T-cell (primary cell): Measurements from ENCODE around the gene ABCG1. TPM values are rescaled to one million over a fixed set of nuclear protein-coding genes. Genes with fewer than 3 reads are reported as not detected.

Experiments used
- ATAC-seq, 4 experiments: fragments of 200-7000 bp in 3 of 4; fragments of 150-1000 bp in 1 of 4; cut with Tn5 transposase; replicated peaks in 1 of 4; 1 replicate in 3 of 4; 2 replicates in 1 of 4; pipeline ENCODE4 v1.10.0; 2021; ENCODE audit warnings: moderate library complexity in 3 of 4, mild to moderate bottlenecking in 2 of 4, moderate number of reproducible peaks in 1 of 4
- CTCF ChIA-PET, 2 donors: fragments of 300-600 bp; sonication (Branson Sonifier 250); formaldehyde crosslinking; loops; one replicate each; lab custom pipeline; 2022; ENCODE audit warnings: antibody characterized with exemption in 2 of 2; lab: Charles Lee
- POLR2A ChIA-PET, 2 donors: fragments of 300-600 bp; sonication (Branson Sonifier 250); formaldehyde crosslinking; loops; one replicate each; lab custom pipeline; 2022; ENCODE audit warnings: antibody characterized with exemption in 2 of 2; lab: Charles Lee
- DNase-seq, 35 experiments: peaks; one replicate each; pipeline versions ENCODE4 v3.0.0 to v3.0.0-alpha.2; 2013 to 2023
- H3K27ac ChIP-seq: one replicate; pipeline ENCODE4 v1.5.1; 2013; ENCODE audit warnings: low read length
- H3K27me3 ChIP-seq, 2 experiments: replicated peaks in 1 of 2; 1 replicate in 1 of 2; 2 replicates in 1 of 2; pipeline versions ENCODE4 v1.6.1 to v1.7.0; 2013; ENCODE audit warnings: low read length in 1 of 2, mixed read lengths in 1 of 2; ENCODE audit not compliant: control insufficient read depth in 2 of 2, insufficient read depth in 2 of 2; ENCODE audit errors: extremely low read depth in 1 of 2
- H3K36me3 ChIP-seq, 2 donors: 1 replicate in 1 of 2; 2 replicates in 1 of 2; pipeline versions ENCODE4 v1.6.1 to v1.7.0; 2013; ENCODE audit warnings: low read length in 1 of 2; ENCODE audit not compliant: control insufficient read depth in 2 of 2, insufficient read depth in 1 of 2; ENCODE audit errors: extremely low read depth in 1 of 2
- H3K4me1 ChIP-seq, 2 experiments: 1 replicate in 1 of 2; 2 replicates in 1 of 2; pipeline versions ENCODE4 v1.6.1 to v1.7.0; 2013; ENCODE audit warnings: low read length in 2 of 2, mixed read lengths in 1 of 2; ENCODE audit not compliant: insufficient read depth in 2 of 2, control insufficient read depth in 1 of 2; ENCODE audit errors: extremely low read depth in 1 of 2
- H3K4me3 ChIP-seq, 2 donors: 1 replicate in 1 of 2; 2 replicates in 1 of 2; pipeline versions ENCODE4 v1.5.1 to v1.7.0; 2013; ENCODE audit warnings: mild to moderate bottlenecking in 2 of 2, low read length in 1 of 2, moderate library complexity in 1 of 2; ENCODE audit not compliant: control insufficient read depth in 1 of 2; ENCODE audit errors: extremely low read depth in 1 of 2
- H3K9me3 ChIP-seq: 2 replicates; pipeline ENCODE4 v1.7.0; 2013
- H3K27ac Mint-ChIP-seq, 2 donors: one replicate each; pipeline ENCODE4 v1.8.0; 2020 to 2021; ENCODE audit warnings: mild to moderate bottlenecking in 2 of 2, mixed read lengths in 2 of 2
- H3K27me3 Mint-ChIP-seq, 2 donors: one replicate each; pipeline ENCODE4 v1.8.0; 2021 to 2022; ENCODE audit warnings: mixed read lengths in 2 of 2
- H3K36me3 Mint-ChIP-seq: one replicate; pipeline ENCODE4 v1.8.0; 2021; ENCODE audit warnings: mixed read lengths
- H3K4me1 Mint-ChIP-seq, 3 donors: one replicate each; pipeline ENCODE4 v1.8.0; 2020 to 2022; ENCODE audit warnings: mixed read lengths in 3 of 3, mild to moderate bottlenecking in 1 of 3
- H3K4me3 Mint-ChIP-seq, 3 donors: one replicate each; pipeline ENCODE4 v1.8.0; 2020 to 2022; ENCODE audit warnings: mild to moderate bottlenecking in 3 of 3, mixed read lengths in 3 of 3, moderate library complexity in 3 of 3
- H3K9me3 Mint-ChIP-seq, 3 donors: one replicate each; pipeline ENCODE4 v1.8.0; 2020 to 2022; ENCODE audit warnings: mixed read lengths in 3 of 3
- WGBS: methylation state at CpG from one replicate; pipeline ENCODE4 v1.1.5; 2013; ENCODE audit warnings: missing lambda C conversion rate; ENCODE audit not compliant: insufficient coverage; 5-methylcytosine and 5-hydroxymethylcytosine counted together
- total RNA-seq, 35 experiments: library from RNA in 6 of 35; stranded (reverse) in 6 of 35; fragments of 120-200 nt in 1 of 35; gene quantifications; one replicate each; pipeline versions ENCODE4 v1.2.1 to v1.2.4 and lab custom pipeline; 2013 to 2026

The ABCG1 gene
- total RNA-seq, 5 donors from 2014 or later (not counting 1 experiment from before 2014, with no cell fraction given) = 4.1 to 51.1 (median 6.2) TPM

GRCh38 chr21:42304556-42305454 lies 85.9 kb downstream of the ABCG1 start:
- H3K4me3 Mint-ChIP-seq = no peak overlapping the region
- ChIA-PET CTCF (no interaction called here), POLR2A (no interaction called here)
- no peaks in the 10 kb centered on the region for H3K9me3 Mint-ChIP-seq
- no peak for DNase-seq
- no peak overlapping the region for H3K27ac Mint-ChIP-seq
- peaks cover 3 to 14% of the 10 kb centered on the region in 2 experiments for H3K4me1 ChIP-seq
- no peak overlapping the region for H3K27ac ChIP-seq
- H3K27me3 Mint-ChIP-seq = peaks cover 0 to 7% of the 10 kb centered on the region in 2 donors
- H3K27me3 ChIP-seq = peaks cover 0 to 40% of the 10 kb centered on the region in 2 experiments
- H3K36me3 ChIP-seq = no peaks in the 10 kb centered on the region
- H3K36me3 Mint-ChIP-seq = no peaks in the 10 kb centered on the region
- H3K4me3 ChIP-seq = no peak overlapping the region
- H3K4me1 Mint-ChIP-seq = peaks cover 0 to 13% (median 12%) of the 10 kb centered on the region in 3 donors
- ATAC-seq = no peak
- H3K9me3 ChIP-seq = no peaks in the 10 kb centered on the region
- 91% methylated on average over 10 of the region's 22 CpGs for WGBS

GRCh38 chr21:42305707-42306147 lies 86.8 kb downstream of the ABCG1 start:
- 96% methylated on average over 33 of the region's 33 CpGs for WGBS
- peaks cover 0 to 17% of the 10 kb centered on the region in 2 experiments for H3K4me1 ChIP-seq
- ChIA-PET CTCF (no interaction called here), POLR2A (no interaction called here)
- no peaks in the 10 kb centered on the region for H3K36me3 Mint-ChIP-seq
- DNase-seq = no peak
- H3K9me3 ChIP-seq = no peaks in the 10 kb centered on the region
- no peak overlapping the region for H3K4me3 ChIP-seq
- no peak for ATAC-seq
- H3K27ac Mint-ChIP-seq = no peak overlapping the region
- H3K27me3 ChIP-seq = peaks cover 0 to 47% of the 10 kb centered on the region in 2 experiments
- no peak overlapping the region for H3K27ac ChIP-seq
- peaks cover 0 to 11% (median 10%) of the 10 kb centered on the region in 3 donors for H3K4me1 Mint-ChIP-seq
- peaks cover 0 to 7% of the 10 kb centered on the region in 2 donors for H3K27me3 Mint-ChIP-seq
- H3K36me3 ChIP-seq = no peaks in the 10 kb centered on the region
- no peak overlapping the region for H3K4me3 Mint-ChIP-seq
- no peaks in the 10 kb centered on the region for H3K9me3 Mint-ChIP-seq

GRCh38 chr21:42306366-42307035 lies 87.6 kb downstream of the ABCG1 start:
- Histone ChIP-seq H3K27me3 (peaks cover 0 to 47% of the 10 kb centered on the region in 2 experiments), H3K4me1 (peaks cover 0 to 17% of the 10 kb centered on the region in 2 experiments), H3K4me3 (no peak overlapping the region), H3K9me3 (no peaks in the 10 kb centered on the region), H3K36me3 (no peaks in the 10 kb centered on the region), H3K27ac (no peak overlapping the region)
- ATAC-seq = no peak
- ChIA-PET CTCF (no interaction called here), POLR2A (no interaction called here)
- Mint-ChIP-seq H3K9me3 (no peaks in the 10 kb centered on the region), H3K4me1 (peaks cover 0 to 11% (median 10%) of the 10 kb centered on the region in 3 donors), H3K27me3 (peaks cover 0 to 7% of the 10 kb centered on the region in 2 donors), H3K36me3 (no peaks in the 10 kb centered on the region), H3K27ac (no peak overlapping the region), H3K4me3 (no peak overlapping the region)
- DNase-seq = no peak
- WGBS = 41% methylated on average over 17 of the region's 17 CpGs

GRCh38 chr21:42307106-42307505 lies 88.2 kb downstream of the ABCG1 start:
- POLR2A ChIA-PET = no interaction called here
- H3K36me3 ChIP-seq = no peaks in the 10 kb centered on the region
- no peak overlapping the region for H3K27ac ChIP-seq
- Mint-ChIP-seq H3K9me3 (no peaks in the 10 kb centered on the region), H3K27ac (no peak overlapping the region), H3K4me3 (no peak overlapping the region), H3K27me3 (peaks cover 0 to 7% of the 10 kb centered on the region in 2 donors), H3K36me3 (no peaks in the 10 kb centered on the region), H3K4me1 (peaks cover 0 to 11% (median 10%) of the 10 kb centered on the region in 3 donors)
- no peaks in the 10 kb centered on the region for H3K9me3 ChIP-seq
- CTCF ChIA-PET = no interaction called here
- H3K27me3 ChIP-seq = peaks cover 0 to 47% of the 10 kb centered on the region in 2 experiments
- H3K4me3 ChIP-seq = no peak overlapping the region
- WGBS = 41% methylated on average over 4 of the region's 5 CpGs
- peaks cover 0 to 17% of the 10 kb centered on the region in 2 experiments for H3K4me1 ChIP-seq
- ATAC-seq (no peak), DNase-seq (no peak)

GRCh38 chr21:42308161-42308913 lies 89.4 kb downstream of the ABCG1 start:
- no peaks in the 10 kb centered on the region for H3K36me3 Mint-ChIP-seq
- no peak overlapping the region for H3K4me3 ChIP-seq
- POLR2A ChIA-PET = no interaction called here
- no peaks in the 10 kb centered on the region for H3K36me3 ChIP-seq
- no peak for DNase-seq
- peaks cover 0 to 47% of the 10 kb centered on the region in 2 experiments for H3K27me3 ChIP-seq
- peaks cover 0 to 11% (median 10%) of the 10 kb centered on the region in 3 donors for H3K4me1 Mint-ChIP-seq
- 81% methylated on average over 4 of the region's 17 CpGs for WGBS
- CTCF ChIA-PET = no interaction called here
- peaks cover 0 to 17% of the 10 kb centered on the region in 2 experiments for H3K4me1 ChIP-seq
- H3K27me3 Mint-ChIP-seq = peaks cover 0 to 7% of the 10 kb centered on the region in 2 donors
- H3K27ac Mint-ChIP-seq = no peak overlapping the region
- no peak for ATAC-seq
- H3K9me3 Mint-ChIP-seq = no peaks in the 10 kb centered on the region
- H3K9me3 ChIP-seq = no peaks in the 10 kb centered on the region
- H3K4me3 Mint-ChIP-seq = no peak overlapping the region
- H3K27ac ChIP-seq = no peak overlapping the region
